Measurements from ENCODE around the gene ABTB2.

The ABTB2 gene

GRCh38 chr11:34343686-34344085 is 14.1 kb downstream of the ABTB2 start:
- CTCF ChIA-PET = interaction anchor here (1.4 kb wide), 1 partner anchor 14 kb away, joined by 5 read pairs; the partner anchor contains the start of gene ABTB2
- no peaks in the 10 kb centered on the region for H3K9me3 Mint-ChIP-seq
- no peak overlapping the region for H3K27ac Mint-ChIP-seq
- peaks cover 10% of the 10 kb centered on the region for H3K27me3 Mint-ChIP-seq
- no peak overlapping the region for H3K4me3 Mint-ChIP-seq
- DNase-seq = no peak
- no peaks in the 10 kb centered on the region for H3K4me1 Mint-ChIP-seq
- no peaks in the 10 kb centered on the region for H3K36me3 Mint-ChIP-seq

GRCh38 chr11:34343153-34343552 is 14.7 kb downstream of the ABTB2 start:
- Mint-ChIP-seq H3K36me3 (no peaks in the 10 kb centered on the region), H3K9me3 (no peaks in the 10 kb centered on the region), H3K4me3 (no peak overlapping the region), H3K4me1 (no peaks in the 10 kb centered on the region), H3K27me3 (peaks cover 6% of the 10 kb centered on the region), H3K27ac (no peak overlapping the region)
- CTCF ChIA-PET = interaction anchor here (1.4 kb wide), 1 partner anchor 14 kb away, joined by 5 read pairs; the partner anchor contains the start of gene ABTB2
- DNase-seq = no peak

- no peak for DNase-seq
- H3K27ac Mint-ChIP-seq = no peak overlapping the region
- no peaks in the 10 kb centered on the region for H3K4me1 Mint-ChIP-seq
- H3K36me3 Mint-ChIP-seq = no peaks in the 10 kb centered on the region
- no peak overlapping the region for H3K4me3 Mint-ChIP-seq
- no peaks in the 10 kb centered on the region for H3K9me3 Mint-ChIP-seq
- CTCF ChIA-PET = no interaction called here
- peaks cover 6% of the 10 kb centered on the region for H3K27me3 Mint-ChIP-seq
These were observed 15.8 kb downstream of the ABTB2 start for GRCh38 chr11:34341931-34342533.

- no peak for DNase-seq
- Mint-ChIP-seq H3K9me3 (no peaks in the 10 kb centered on the region), H3K27me3 (peaks cover 6% of the 10 kb centered on the region), H3K4me1 (no peaks in the 10 kb centered on the region), H3K36me3 (no peaks in the 10 kb centered on the region), H3K27ac (no peak overlapping the region), H3K4me3 (no peak overlapping the region)
- CTCF ChIA-PET = interaction anchor here (0.9 to 1.2 kb wide), 2 partner anchors 32 to 167 kb away, joined by 3 to 6 read pairs; no protein-coding TSS in a partner anchor
These were observed 16.7 kb downstream of the ABTB2 start for GRCh38 chr11:34341096-34341495.

- H3K4me1 Mint-ChIP-seq = no peaks in the 10 kb centered on the region
- no peaks in the 10 kb centered on the region for H3K36me3 Mint-ChIP-seq
- CTCF ChIA-PET = interaction anchor here (0.9 to 1.2 kb wide), 2 partner anchors 31 to 166 kb away, joined by 3 to 6 read pairs; no protein-coding TSS in a partner anchor
- H3K4me3 Mint-ChIP-seq = no peak overlapping the region
- H3K27me3 Mint-ChIP-seq = peaks cover 6% of the 10 kb centered on the region
- H3K27ac Mint-ChIP-seq = no peak overlapping the region
- no peaks in the 10 kb centered on the region for H3K9me3 Mint-ChIP-seq
- DNase-seq = no peak
These were observed 17.2 kb downstream of the ABTB2 start for GRCh38 chr11:34340653-34341052.

- Mint-ChIP-seq H3K36me3 (no peaks in the 10 kb centered on the region), H3K4me3 (no peak overlapping the region), H3K27me3 (peaks cover 6% of the 10 kb centered on the region), H3K9me3 (no peaks in the 10 kb centered on the region), H3K4me1 (no peaks in the 10 kb centered on the region), H3K27ac (no peak overlapping the region)
- no peak for DNase-seq
- CTCF ChIA-PET = interaction anchor here (1.2 kb wide), 1 partner anchor 165 kb away, joined by 6 read pairs; no protein-coding TSS in a partner anchor
These were observed 18.4 kb downstream of the ABTB2 start for GRCh38 chr11:34339149-34340064.

GRCh38 chr11:34337016-34337415 is 20.8 kb downstream of the ABTB2 start:
- H3K27ac Mint-ChIP-seq = no peak overlapping the region
- CTCF ChIA-PET = no interaction called here

GRCh38 chr11:34335801-34336200 is 22.0 kb downstream of the ABTB2 start:
- Mint-ChIP-seq H3K4me3 (no peak overlapping the region), H3K9me3 (no peaks in the 10 kb centered on the region), H3K36me3 (no peaks in the 10 kb centered on the region), H3K27ac (no peak overlapping the region), H3K4me1 (no peaks in the 10 kb centered on the region), H3K27me3 (peaks cover 12% of the 10 kb centered on the region)
- CTCF ChIA-PET = no interaction called here
- DNase-seq = no peak

More at GRCh38 chr11:34337016-34337415, 20.8 kb downstream of the ABTB2 start:
- Mint-ChIP-seq H3K4me1 (no peaks in the 10 kb centered on the region), H3K36me3 (no peaks in the 10 kb centered on the region), H3K9me3 (no peaks in the 10 kb centered on the region), H3K27me3 (peaks cover 10% of the 10 kb centered on the region), H3K4me3 (no peak overlapping the region)
- no peak for DNase-seq

- Mint-ChIP-seq H3K36me3 (no peaks in the 10 kb centered on the region), H3K27me3 (peaks cover 12% of the 10 kb centered on the region), H3K27ac (no peak overlapping the region), H3K4me1 (no peaks in the 10 kb centered on the region), H3K4me3 (no peak overlapping the region), H3K9me3 (no peaks in the 10 kb centered on the region)
- DNase-seq = no peak
- CTCF ChIA-PET = no interaction called here
These were observed 22.5 kb downstream of the ABTB2 start for GRCh38 chr11:34335331-34335730.

- no peak for DNase-seq
- no peak overlapping the region for H3K4me3 Mint-ChIP-seq
- no peaks in the 10 kb centered on the region for H3K36me3 Mint-ChIP-seq
- no peaks in the 10 kb centered on the region for H3K9me3 Mint-ChIP-seq
- no peaks in the 10 kb centered on the region for H3K4me1 Mint-ChIP-seq
- no peak overlapping the region for H3K27ac Mint-ChIP-seq
- H3K27me3 Mint-ChIP-seq = peaks cover 24% of the 10 kb centered on the region
- CTCF ChIA-PET = no interaction called here
These were observed 24.0 kb downstream of the ABTB2 start for GRCh38 chr11:34333787-34334186.

- DNase-seq = no peak
- CTCF ChIA-PET = no interaction called here
- no peaks in the 10 kb centered on the region for H3K36me3 Mint-ChIP-seq
- no peaks in the 10 kb centered on the region for H3K4me1 Mint-ChIP-seq
- peaks cover 24% of the 10 kb centered on the region for H3K27me3 Mint-ChIP-seq
- no peak overlapping the region for H3K4me3 Mint-ChIP-seq
- H3K27ac Mint-ChIP-seq = no peak overlapping the region
- H3K9me3 Mint-ChIP-seq = no peaks in the 10 kb centered on the region
These were observed 25.3 kb downstream of the ABTB2 start for GRCh38 chr11:34332524-34332923.

- Mint-ChIP-seq H3K27me3 (peaks cover 24% of the 10 kb centered on the region), H3K36me3 (no peaks in the 10 kb centered on the region)
- CTCF ChIA-PET = no interaction called here
These were observed 26.1 kb downstream of the ABTB2 start for GRCh38 chr11:34331736-34332135.

GRCh38 chr11:34331329-34331728 is 26.5 kb downstream of the ABTB2 start:
- no peaks in the 10 kb centered on the region for H3K4me1 Mint-ChIP-seq
- H3K27me3 Mint-ChIP-seq = peaks cover 24% of the 10 kb centered on the region
- CTCF ChIA-PET = no interaction called here
- no peaks in the 10 kb centered on the region for H3K36me3 Mint-ChIP-seq
- H3K9me3 Mint-ChIP-seq = no peaks in the 10 kb centered on the region
- H3K4me3 Mint-ChIP-seq = no peak overlapping the region
- no peak overlapping the region for H3K27ac Mint-ChIP-seq
- no peak for DNase-seq

More at GRCh38 chr11:34331736-34332135, 26.1 kb downstream of the ABTB2 start:
- no peak overlapping the region for H3K27ac Mint-ChIP-seq
- no peak overlapping the region for H3K4me3 Mint-ChIP-seq
- H3K9me3 Mint-ChIP-seq = no peaks in the 10 kb centered on the region
- no peaks in the 10 kb centered on the region for H3K4me1 Mint-ChIP-seq
- no peak for DNase-seq

GRCh38 chr11:34330653-34331052 is 27.2 kb downstream of the ABTB2 start:
- no peaks in the 10 kb centered on the region for H3K4me1 Mint-ChIP-seq
- CTCF ChIA-PET = no interaction called here
- no peak overlapping the region for H3K27ac Mint-ChIP-seq
- H3K27me3 Mint-ChIP-seq = peaks cover 24% of the 10 kb centered on the region
- no peak overlapping the region for H3K4me3 Mint-ChIP-seq
- H3K36me3 Mint-ChIP-seq = no peaks in the 10 kb centered on the region
- no peak for DNase-seq
- no peaks in the 10 kb centered on the region for H3K9me3 Mint-ChIP-seq

GRCh38 chr11:34329876-34330275 is 27.9 kb downstream of the ABTB2 start:
- Mint-ChIP-seq H3K36me3 (no peaks in the 10 kb centered on the region), H3K27me3 (peaks cover 29% of the 10 kb centered on the region), H3K4me3 (no peak overlapping the region), H3K4me1 (no peaks in the 10 kb centered on the region), H3K27ac (no peak overlapping the region), H3K9me3 (no peaks in the 10 kb centered on the region)
- DNase-seq = no peak
- CTCF ChIA-PET = no interaction called here
